ENCODE data around the gene LAPTM4A. TPM values are rescaled to one million over a fixed set of nuclear protein-coding genes. Genes with fewer than 3 reads are reported as not detected.

Gene LAPTM4A
- 93.0 and 101 TPM in 2 replicates for total RNA-seq

GRCh38 chr2:20051532-20052228, at the start of gene LAPTM4A:
LAPTM4A (minus strand) TSS chr2:20051628; CDS start chr2:20051520, 108 bp downstream.

GRCh38 chr2:20012282-20013125, 38.9 kb downstream of the LAPTM4A start, which contains the start of gene MATN3:
MATN3 (minus strand) TSS chr2:20012668; CDS start chr2:20012631, 37 bp downstream.

GRCh38 chr2:19989667-19990415, 61.6 kb downstream of the LAPTM4A start, which contains the start of gene WDR35:
WDR35 (minus strand) TSS chr2:19990105; CDS start chr2:19990015, 90 bp downstream.

Other genes with a start within 250 kb of the LAPTM4A start
- gene TTC32, start 149.6 kb downstream of the LAPTM4A start, total RNA-seq, result 4.4 and 10.1 TPM in 2 replicates
- gene WDR35, start 61.5 kb downstream of the LAPTM4A start, total RNA-seq, result 6.0 and 6.5 TPM in 2 replicates
- 7.4 and 9.9 TPM in 2 replicates for gene MATN3, start 39.0 kb downstream of the LAPTM4A start, total RNA-seq
- 65.5 and 86.7 TPM in 2 replicates for gene SDC1, start 173.5 kb upstream of the LAPTM4A start, total RNA-seq

Measured in mesangial cell (primary cell).